ENCODE data around the gene CAPRIN1.

Gene CAPRIN1, protein sequence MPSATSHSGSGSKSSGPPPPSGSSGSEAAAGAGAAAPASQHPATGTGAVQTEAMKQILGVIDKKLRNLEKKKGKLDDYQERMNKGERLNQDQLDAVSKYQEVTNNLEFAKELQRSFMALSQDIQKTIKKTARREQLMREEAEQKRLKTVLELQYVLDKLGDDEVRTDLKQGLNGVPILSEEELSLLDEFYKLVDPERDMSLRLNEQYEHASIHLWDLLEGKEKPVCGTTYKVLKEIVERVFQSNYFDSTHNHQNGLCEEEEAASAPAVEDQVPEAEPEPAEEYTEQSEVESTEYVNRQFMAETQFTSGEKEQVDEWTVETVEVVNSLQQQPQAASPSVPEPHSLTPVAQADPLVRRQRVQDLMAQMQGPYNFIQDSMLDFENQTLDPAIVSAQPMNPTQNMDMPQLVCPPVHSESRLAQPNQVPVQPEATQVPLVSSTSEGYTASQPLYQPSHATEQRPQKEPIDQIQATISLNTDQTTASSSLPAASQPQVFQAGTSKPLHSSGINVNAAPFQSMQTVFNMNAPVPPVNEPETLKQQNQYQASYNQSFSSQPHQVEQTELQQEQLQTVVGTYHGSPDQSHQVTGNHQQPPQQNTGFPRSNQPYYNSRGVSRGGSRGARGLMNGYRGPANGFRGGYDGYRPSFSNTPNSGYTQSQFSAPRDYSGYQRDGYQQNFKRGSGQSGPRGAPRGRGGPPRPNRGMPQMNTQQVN

DNA sequence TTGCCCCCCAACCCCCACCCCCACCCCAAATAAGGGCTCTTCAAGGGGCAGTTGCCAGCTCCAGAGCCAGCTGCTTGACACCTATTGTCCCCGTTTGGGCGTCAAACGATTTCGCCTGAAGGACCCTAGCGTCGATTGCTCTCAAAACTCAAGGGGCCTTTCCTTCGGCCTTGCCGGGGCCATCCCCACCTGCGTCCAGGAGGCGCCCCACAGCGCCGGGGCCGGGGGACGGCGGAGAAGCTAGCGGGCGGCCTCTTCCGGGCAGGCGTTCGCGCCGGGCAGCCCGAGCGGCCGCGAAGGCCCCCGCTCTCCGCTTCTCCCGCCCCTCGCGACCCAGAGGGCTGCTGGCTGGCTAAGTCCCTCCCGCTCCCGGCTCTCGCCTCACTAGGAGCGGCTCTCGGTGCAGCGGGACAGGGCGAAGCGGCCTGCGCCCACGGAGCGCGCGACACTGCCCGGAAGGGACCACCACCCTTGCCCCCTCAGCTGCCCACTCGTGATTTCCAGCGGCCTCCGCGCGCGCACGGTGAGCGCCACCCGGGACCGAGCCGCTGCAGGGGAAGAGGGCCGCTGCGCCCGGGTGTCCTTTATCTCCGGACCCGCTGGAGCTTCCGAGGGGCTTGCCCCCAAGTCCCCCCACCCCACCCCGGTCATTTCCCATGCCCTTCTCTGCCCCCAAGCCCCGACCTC, at the start of gene CAPRIN1:
Gene CAPRIN1 (plus strand): TSS at position 383 of the 687 bp plus-strand sequence. CDS start 690 bp downstream, outside the sequence.
- DNase-seq: peak; percentile 94

DNA sequence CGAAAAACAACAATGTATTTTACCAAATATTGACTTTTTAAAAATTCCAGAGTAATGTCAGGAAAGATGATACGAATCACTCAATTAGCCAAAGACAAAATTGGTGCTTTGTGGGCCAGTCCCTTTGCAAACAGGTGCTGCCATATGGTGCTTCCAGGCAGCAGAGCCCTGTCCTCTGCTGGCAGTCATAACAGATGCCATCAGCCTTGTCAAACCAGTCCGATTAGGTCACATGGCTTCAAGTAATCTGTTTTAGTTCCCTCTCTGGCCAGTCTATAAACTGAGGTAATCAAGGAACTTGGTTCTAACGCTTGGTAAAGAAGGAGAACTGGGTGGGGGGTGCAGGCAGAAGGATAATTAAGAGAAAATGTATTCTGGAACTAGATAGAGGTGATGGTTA, 49.1 kb upstream of the CAPRIN1 start:
- DNase-seq: no peak

DNA sequence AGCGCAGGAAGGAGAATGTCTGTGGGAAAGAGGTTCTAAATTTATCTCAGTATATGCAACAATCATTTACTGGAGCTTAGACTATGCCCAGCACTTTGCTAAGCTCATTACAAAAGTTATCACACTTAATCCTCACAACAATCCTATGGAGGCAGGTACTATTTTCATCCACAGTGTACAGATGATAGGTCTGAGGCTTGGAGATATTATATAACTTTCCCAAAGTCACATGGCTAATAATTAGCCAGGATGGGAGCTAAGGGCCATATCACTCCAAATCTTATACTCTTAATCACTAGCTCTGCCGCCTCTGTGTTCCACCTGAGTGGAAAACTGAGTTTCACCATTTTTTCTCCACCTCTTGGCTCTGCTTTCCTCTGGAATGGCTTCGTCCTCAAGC, 47.3 kb upstream of the CAPRIN1 start:
- no peak for DNase-seq

DNA sequence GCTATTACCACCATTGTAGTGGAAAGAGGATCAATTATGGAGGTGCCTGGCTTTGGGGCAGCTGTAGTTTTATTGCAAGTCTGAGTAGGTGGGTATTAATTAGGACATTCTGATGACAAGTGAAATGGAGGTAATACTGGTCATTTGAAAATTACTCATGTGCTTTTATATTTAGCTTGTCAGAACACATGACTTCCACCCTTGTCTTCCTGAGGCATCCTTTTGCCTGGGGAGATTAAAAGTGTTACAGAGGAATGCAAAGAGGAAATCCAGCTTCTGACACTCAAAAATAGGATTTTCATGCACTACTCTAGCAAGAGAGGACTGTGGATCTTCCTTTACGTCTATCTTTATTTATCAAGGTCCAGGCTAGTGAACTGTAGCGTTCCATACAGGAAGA, 44.7 kb upstream of the CAPRIN1 start:
- DNase-seq: no peak

DNA sequence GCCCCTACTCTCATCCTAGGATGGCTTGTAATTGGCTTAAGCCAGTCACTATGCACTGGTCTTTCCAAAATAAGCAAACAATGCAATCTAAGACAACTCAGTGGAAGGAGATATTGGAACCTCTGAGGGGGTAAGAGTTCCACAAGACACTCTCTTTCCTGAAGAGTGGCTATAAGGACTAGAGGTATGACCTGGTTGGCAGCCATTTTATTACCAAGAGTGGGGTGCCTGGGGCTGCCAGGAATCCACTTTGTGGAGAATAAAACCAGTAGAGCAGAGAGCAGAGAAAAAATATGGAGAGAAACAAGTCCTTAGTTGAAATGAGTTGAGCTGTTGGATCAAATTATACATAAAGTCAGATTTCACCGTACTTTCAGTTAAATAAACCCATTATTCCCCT, 38.8 kb upstream of the CAPRIN1 start:
- no peak for DNase-seq

DNA sequence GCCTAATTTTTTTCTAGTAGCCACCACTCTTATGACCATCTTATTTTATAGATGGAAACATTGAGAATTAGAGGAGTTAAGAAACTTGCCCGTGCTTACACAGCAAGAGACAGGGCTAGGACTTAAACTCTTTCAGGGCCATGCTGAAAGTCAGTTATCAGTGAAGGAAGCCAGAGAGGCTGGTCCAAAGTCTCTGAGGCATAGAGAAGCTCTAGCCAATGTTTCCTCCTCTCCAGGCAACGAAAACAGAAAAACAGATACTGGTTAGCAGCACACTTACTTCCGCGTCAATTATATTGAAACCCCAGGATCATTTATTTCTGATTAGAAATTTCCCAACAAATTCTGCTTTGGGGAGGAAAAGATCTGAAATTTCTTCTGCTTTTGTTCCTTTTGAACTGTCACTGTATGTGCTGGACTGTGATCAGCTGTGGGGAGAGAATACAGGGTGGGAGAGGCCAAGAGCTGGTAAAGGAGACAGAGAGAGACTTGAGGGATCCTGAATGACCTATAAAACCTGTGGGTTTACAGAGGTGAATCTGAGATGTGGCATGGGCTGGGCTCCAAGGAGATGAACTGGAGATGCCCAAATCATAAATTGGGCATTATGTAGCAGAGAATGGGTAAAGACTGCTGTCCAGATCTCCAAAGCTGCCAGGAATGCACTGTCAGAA, 37.5 kb upstream of the CAPRIN1 start:
- no peak for DNase-seq

DNA sequence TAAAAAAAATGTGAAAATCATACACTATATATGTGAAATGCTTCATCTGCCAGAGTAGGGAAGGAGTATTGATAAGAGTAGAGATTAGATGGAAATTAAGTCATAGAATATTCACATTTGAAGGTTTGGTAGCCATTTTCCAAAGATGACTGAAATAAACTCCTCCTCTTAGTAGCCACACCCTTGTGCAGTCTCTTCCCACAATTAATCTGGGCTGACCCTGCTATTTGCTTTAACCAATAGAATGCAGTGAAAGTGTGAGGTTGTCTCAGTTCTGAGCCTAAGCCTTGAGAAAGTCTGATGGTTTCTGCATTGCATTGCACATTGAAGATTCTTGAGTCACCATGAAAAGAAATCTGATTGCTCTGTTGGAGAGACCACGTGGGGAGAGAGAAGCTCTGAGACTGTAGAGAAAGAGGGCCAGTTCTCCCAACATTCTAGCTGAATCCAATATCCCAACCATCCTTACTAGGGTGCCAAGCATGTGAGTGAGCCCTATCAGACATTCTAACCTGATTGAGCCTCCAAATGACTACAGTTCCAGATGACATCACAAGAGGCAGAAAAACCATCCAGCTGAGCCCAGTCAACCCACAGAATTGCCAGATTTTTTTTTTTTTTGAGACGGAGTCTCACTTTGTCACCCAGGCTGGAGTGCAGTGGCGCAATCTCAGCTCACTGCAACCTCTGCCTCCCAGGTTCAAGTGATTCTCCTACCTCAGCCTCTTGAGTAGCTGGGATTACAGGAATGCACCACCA, 29.4 kb upstream of the CAPRIN1 start:
- DNase-seq: no peak

DNA sequence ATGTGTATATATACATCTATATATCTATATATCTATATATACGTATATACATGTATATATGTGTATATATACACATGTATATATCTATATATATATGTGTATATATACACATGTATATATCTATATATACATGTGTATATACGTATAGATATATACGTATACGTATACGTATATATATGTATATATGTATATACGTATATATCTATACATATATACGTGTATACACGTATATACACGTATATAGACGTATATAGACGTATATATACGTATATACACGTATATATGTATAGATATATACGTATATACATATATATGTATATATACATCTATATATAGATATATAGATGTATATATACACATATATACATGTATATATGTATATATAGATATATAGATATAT, 25.1 kb upstream of the CAPRIN1 start:
- no peak for DNase-seq

DNA sequence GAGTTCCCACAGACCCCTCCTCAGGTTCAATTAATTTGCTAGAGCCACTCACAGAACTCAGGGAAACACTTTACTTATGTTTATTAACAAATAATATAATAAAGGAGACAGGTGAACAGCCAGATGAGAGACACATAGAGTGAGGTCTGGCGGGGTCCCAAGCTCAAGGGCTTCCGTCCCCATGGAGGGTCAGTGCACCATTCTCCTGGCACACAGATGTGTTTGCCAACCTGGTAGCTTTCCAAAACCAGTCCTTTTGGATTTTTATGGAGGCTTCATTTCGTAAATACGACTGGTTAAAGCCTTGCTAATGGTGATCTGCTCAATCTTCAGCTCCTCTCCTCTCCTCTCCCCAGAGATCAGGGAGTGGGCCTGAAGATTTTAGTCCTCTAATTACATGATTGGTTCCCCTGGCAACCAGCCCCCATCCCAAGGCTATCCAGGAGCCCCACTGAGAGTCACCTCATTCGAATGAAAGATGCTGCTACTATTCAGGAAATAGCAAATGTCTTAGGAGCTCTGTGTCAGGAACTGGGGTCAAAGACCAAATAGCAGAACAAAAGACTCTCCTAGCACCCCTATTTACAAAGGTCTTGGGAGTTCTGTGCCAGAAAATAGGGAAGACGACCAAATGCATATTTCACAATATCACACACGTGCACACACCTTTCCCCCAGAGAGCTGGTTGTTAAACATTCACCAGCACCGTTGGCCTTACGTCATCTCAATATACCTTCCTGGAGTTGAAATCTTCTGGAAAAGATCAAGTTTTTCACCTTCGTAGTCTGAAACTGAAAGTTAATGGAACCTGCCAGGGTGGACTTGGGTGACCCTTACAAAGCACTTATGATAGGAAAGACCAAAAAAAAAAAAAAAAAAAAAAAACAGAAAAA, 23.8 kb upstream of the CAPRIN1 start:
- no peak for DNase-seq

DNA sequence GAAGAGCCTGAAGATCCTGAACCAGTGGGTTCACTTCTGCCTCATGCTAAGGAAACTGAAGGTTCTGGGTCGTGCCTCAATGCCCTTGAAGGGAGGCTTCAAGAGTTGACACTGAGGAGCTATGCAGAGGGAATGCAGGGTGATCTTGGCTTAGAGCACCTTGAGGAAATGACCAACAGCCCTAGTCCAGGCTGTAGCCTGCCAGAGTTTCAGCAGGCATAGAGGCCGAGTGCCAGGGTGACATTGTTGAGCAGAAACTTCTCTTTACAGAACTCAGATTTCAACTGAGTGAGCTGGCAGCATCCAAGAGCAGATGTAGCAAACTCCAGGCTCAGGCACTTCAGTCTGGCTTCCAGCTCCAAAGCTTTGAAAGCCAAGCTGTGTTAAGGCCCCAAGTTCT, 23.1 kb upstream of the CAPRIN1 start:
- no peak for DNase-seq

DNA sequence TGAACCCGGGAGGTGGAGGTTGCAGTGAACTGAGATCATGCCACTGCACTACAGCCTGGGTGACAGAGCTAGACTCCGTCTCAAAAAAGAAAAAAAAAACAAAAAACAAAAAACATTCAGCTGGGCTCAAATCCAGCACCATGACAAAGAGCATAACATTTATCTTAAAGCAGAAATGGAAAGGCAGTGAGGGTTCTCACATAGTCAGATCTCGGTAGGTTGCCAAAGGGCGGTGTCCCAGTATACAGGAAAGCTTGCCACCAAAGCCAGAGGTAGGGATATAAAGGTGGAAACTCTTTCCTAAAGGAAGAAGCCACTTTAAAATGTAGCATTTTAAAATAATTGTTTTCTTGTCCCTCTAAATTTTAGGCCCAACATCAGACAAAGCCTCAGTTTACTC, 22.4 kb upstream of the CAPRIN1 start:
- no peak for DNase-seq

DNA sequence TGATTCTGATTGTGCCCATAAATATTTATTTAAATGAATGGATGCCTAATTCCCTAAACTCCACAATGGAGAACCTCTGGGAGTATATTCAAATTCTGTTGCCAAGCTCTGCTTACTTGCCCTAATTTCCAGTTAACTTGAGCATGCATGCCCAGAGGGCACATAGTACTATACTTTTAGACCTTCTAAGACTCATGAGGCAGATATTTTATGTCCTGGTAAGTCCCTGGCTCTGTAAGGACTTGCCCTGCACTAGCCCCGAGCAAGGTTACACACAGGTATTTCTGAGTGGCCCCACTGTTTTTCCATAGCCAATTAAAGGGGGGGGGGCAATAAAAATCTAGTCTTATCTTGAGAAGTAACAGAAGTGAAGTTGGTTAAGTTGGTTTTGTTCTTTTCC, 21.1 kb upstream of the CAPRIN1 start:
- no peak for DNase-seq

DNA sequence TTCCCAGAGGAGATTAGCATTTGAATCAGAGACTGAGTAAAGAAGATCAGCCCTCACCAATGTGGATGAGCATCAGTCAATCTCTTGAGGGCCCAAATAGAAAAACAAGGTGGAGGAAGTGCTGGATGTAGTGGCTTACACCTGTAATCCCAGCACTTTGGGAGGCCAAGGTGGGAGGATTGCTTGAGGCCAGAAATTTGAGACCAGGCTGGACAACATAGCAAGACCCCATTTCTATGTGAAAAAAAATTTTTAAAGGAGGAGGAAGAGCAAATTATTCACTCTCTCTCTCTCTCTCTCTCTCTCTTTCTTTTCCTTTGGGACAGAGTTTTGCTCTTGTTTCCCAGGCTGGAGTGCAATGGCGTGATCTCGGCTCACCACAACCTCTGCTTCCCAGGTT, 18.1 kb upstream of the CAPRIN1 start:
- DNase-seq: no peak

DNA sequence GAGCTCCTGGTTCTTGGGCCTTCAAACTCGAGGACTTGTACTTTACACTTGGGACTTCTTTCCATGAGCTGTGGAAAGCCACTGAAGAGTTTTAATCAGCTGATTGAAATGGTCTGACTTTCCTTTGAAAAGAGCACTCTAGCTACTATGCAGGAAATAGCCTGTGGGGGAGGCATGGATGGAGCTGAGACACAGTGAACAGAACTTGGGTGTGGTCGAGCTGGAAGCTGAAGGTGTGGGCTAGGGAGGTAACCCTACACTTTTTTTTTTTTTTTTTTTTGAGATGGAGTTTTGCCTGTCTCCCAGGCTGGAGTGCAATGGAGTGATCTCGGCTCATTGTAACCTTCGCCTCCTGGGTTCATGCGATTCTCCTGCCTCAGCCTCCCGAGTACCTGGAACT, 17.5 kb upstream of the CAPRIN1 start:
- no peak for DNase-seq

DNA sequence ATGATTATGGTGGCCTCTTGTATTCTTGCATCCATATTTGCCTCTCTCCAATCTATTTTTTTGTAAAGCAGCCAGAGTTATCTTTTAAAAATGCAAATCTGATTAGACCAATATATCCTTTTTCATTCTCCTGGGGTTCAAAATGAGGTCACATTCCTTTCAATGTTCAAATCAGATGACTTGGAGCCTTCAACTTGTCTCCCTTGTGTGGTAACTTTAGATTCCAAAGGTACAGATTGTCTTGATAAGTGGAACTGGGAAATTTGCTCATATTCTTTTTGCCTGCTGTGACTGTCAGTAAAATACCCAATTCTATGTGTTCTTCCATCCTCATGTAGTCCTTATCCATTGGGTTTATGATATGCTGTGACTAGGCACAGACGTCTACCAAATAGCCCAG, 15.1 kb upstream of the CAPRIN1 start:
- no peak for DNase-seq

DNA sequence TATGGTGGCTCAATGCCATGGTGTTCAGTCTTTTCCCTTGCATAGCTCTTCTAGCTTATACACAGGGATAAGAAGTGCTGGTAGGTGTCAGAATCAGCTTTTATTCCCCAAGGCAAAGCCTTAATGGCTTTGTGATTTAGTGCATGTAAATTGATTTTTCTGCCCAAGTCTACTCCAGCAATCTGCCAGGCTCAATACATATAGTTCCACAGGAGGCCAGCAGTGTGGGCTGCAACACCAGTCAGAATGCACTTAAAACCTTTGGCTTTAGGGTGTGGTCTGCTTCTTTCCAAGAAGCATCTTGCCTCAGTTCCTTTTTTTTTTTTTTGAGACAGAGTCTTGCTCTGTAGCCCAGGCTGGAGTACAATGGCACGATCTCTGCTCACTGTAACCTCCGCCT, 14.5 kb upstream of the CAPRIN1 start:
- DNase-seq: no peak

DNA sequence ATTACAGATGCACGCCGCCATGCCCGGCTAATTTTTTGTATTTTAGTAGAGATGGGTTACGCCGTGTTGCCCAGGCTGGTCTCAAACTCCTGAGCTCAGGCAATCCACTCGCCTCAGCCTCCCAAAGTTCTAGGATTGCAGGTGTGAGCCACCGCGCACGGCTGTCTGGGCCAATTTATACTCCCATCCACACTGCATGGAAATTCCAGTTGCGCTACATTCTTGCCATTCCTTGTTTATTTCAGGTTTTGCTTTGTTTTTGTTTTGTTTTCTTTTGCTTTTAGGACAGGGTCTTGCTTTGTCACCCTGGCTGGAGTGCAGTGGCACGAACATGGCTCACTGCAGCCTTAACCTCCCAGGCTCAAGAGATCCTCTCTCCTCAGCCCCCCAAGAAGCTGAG, 11.0 kb upstream of the CAPRIN1 start:
- no peak for DNase-seq

DNA sequence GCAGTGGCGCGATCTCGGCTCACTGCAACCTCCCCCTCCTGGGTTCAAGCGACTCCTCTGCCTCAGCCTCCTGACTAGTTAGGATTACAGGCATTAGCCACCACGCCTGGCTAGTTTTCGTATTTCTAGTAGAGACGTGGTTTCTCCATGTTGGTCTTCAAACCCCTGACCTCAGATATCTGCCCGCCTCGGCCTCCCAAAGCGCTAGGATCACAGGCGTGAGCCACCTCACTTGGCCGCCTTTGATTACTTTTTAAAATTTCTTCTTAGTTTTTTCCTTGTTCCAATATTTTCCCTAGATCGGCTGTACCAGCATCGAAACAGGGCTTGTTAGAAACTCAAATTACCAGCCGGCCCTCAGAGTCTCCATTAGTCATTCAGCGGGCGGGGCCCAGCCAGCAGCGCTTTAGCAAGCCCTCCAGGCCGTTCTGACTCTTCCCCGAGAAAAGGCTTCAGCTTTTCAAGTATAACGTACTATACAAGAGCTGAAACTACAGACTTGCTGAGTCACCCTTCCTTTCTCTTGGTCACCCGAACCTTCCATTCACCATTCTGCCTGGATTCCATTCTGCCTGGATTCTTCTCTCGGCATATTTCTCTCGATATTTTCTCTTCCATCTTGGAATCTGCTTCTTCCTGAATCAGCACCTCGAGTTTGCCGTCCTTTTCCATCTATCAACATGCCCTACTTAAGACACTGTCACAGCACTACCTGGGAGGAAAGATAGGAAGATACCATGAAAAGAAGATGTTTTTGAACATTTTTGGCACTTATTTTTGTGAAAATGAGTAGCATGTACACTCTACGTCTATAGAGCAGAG, 6.7 kb upstream of the CAPRIN1 start:
- no peak for DNase-seq

DNA sequence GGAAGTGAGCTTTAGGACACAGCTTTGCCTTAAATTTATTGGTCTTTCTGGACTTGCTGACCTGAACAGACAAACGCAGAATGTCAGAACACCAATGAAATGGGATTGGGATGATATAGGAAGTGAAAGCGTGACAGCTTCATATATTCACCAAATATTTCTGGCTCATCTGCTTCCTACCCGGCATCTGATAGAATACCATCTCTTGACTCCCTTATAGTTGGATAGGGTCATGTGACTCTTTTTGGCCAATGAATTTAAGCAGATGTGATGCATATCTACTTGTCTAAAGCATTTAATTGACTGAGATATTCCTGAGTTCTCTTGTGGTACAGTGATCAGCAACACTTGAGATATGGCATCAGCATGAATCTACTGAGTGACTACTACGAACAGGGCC, 2.5 kb upstream of the CAPRIN1 start:
- DNase-seq: no peak

DNA sequence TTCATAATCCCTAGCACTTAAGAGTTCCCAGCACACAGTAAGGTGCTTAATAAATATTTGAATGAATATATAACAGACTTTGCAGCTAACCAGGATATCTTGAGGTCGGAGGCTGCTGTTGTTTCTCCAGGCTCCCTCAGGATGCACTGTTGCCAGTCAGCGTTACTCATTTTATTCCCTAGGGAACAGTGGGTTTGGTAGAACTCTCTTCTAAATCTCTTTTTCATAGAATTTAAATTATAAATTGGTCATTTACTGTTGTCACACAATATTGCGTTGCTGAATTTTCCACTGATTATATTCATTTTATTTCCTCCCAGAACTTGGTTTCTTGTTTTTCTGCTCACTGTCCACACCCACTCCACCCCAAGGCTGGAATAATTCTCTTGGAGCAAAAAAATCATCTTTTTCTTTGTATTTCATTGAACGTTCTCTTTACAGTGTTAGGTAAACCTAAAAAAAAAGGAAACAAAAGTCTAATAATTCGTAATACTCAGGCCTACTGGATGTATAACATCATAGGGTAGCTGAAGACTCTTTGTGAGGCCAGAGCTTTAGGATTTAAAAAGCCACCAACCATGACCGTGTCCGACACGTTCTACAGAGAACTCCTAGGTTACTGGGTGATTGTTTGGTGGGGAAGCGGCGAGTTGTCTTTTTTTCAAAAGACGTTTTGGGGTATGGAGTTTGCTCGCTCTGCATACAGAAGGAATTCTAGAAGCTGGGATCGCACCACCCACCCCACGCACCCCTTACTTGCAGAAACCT, 766 bp upstream of the CAPRIN1 start:
- no peak for DNase-seq
